Esophagus muscularis mucosa (tissue), 4 donors: Measurements from ENCODE around the gene ZFP36.

Experiments
- EP300 ChIP-seq: sonication (generic); formaldehyde crosslinking; IDR thresholded peaks from one replicate; pipeline ENCODE4 v1.6.1; 2017; ENCODE audit warnings: antibody characterized with exemption
- POLR2A ChIP-seq: fragments of 450-650 bp; IDR thresholded peaks from one replicate; pipeline ENCODE4 v1.6.1; 2017; ENCODE audit warnings: antibody characterized with exemption, moderate library complexity, mild to moderate bottlenecking, low read depth
- POLR2AphosphoS5 ChIP-seq, 2 donors: sonication (generic); formaldehyde crosslinking; IDR thresholded peaks; one replicate each; pipeline ENCODE4 v1.6.1; 2017; ENCODE audit warnings: antibody characterized with exemption in 2 of 2
- TF ChIP-seq, protein P1 (sequence below), 3 experiments: fragments of 200-600 bp in 2 of 3; fragments of 450-650 bp in 1 of 3; sonication (generic) in 2 of 3; IDR thresholded peaks; one replicate each; pipeline ENCODE4 v1.5.1; 2017 to 2019; ENCODE audit warnings: antibody characterized with exemption in 3 of 3, mild to moderate bottlenecking in 2 of 3, moderate library complexity in 1 of 3

GRCh38 chr19:39434123-39435076 lies 27.8 kb downstream of the ZFP36 start:
- TF ChIP-seq POLR2AphosphoS5 (IDR thresholded peaks at IDR 0.05) (no peak), POLR2A (no peak), EP300 (no peak)
- TF ChIP-seq, protein P1, sequence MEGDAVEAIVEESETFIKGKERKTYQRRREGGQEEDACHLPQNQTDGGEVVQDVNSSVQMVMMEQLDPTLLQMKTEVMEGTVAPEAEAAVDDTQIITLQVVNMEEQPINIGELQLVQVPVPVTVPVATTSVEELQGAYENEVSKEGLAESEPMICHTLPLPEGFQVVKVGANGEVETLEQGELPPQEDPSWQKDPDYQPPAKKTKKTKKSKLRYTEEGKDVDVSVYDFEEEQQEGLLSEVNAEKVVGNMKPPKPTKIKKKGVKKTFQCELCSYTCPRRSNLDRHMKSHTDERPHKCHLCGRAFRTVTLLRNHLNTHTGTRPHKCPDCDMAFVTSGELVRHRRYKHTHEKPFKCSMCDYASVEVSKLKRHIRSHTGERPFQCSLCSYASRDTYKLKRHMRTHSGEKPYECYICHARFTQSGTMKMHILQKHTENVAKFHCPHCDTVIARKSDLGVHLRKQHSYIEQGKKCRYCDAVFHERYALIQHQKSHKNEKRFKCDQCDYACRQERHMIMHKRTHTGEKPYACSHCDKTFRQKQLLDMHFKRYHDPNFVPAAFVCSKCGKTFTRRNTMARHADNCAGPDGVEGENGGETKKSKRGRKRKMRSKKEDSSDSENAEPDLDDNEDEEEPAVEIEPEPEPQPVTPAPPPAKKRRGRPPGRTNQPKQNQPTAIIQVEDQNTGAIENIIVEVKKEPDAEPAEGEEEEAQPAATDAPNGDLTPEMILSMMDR (IDR thresholded peaks at IDR 0.05) = no peak
